ENCODE results near the gene SPSB4. TPM values are rescaled to one million over a fixed set of nuclear protein-coding genes. Genes with fewer than 3 reads are reported as not detected.

Gene SPSB4
- total and polyA plus RNA-seq, 10 of the 15 experiments (the other 5 are each of a cell fraction or from before 2014, with no cell fraction given), result not detected

GRCh38 chr3:141152801-141153678 is 101.9 kb downstream of the SPSB4 start:
- WGBS (ENCODE audit: insufficient coverage, insufficient replicate concordance, low lambda C conversion rate, missing lambda C conversion rate), result 16% methylated on average over 7 of the region's 7 CpGs
- FAIRE-seq, result no peak
- no peak overlapping the region for H2AFZ ChIP-seq (ENCODE audit: control insufficient read depth, low read depth, low read length)
- H3K4me3 ChIP-seq, result no peak overlapping the region
- no peaks in the 10 kb centered on the region for H4K20me1 ChIP-seq (ENCODE audit: control insufficient read depth, insufficient read depth)
- H3K36me3 ChIP-seq (ENCODE audit: control insufficient read depth in 2 of 2, insufficient read depth in 2 of 2, low read length in 1 of 2), result no peaks in the 10 kb centered on the region
- no peaks in the 10 kb centered on the region; a peak in 1 of 4 replicates for H3K27me3 ChIP-seq (replicated peaks in 1 of 2; ENCODE audit: control insufficient read depth in 2 of 2, insufficient read depth in 2 of 2, low read length in 1 of 2)
- ChIA-PET RAD21 (ENCODE audit: unreplicated experiment) (no interaction called here), POLR2A (no interaction called here), CTCF (interaction anchor here (0.6 to 1.1 kb wide), 2 partner anchors 32 to 891 kb away, joined by 3 read pairs; no protein-coding TSS in a partner anchor), SMC1A (ENCODE audit: uncharacterized antibody, unreplicated experiment) (interaction anchor here (1.1 kb wide), 1 partner anchor 1727 kb away, joined by 3 read pairs; no protein-coding TSS in a partner anchor)
- no peak overlapping the region for H3K4me2 ChIP-seq (ENCODE audit: control insufficient read depth, insufficient read depth)
- no peak overlapping the region for H3K9ac ChIP-seq (ENCODE audit: control insufficient read depth, insufficient read depth, low read length)
- intact Hi-C loops (cut with micrococcal nuclease; ENCODE audit: unreplicated experiment) (no loop called here), in situ Hi-C loops (cut with MboI) (no loop called here)
- ATAC-seq, result no peak
- H3K9me3 ChIP-seq (replicated peaks; ENCODE audit: control insufficient read depth, insufficient read depth, low read length), result no peaks in the 10 kb centered on the region
- H3K4me1 ChIP-seq (ENCODE audit: control insufficient read depth, insufficient read depth, low read length), result no peaks in the 10 kb centered on the region
- no peaks in the 10 kb centered on the region for H3K79me2 ChIP-seq (ENCODE audit: control insufficient read depth, insufficient read depth, low read length)
- no TSS peak for BruUV-seq (replicated peaks)
- no peak overlapping the region for H3K27ac ChIP-seq (ENCODE audit: control insufficient read depth, insufficient read depth)
- DNase-seq (ENCODE audit: low read depth, low spot score), result no peak
- TF ChIP-seq STAT3 (IDR thresholded peaks at IDR 0.05; ENCODE audit: low read depth, low read length) (no peak), SMAD1 (IDR thresholded peaks at IDR 0.05; ENCODE audit: low read depth, partially characterized antibody) (no peak), KAT2A (conservative IDR thresholded peaks at IDR 0.05; ENCODE audit: control insufficient read depth, low read depth, low read length) (no peak), CTCF (IDR thresholded peaks at IDR 0.05 in 2 of 3, conservative IDR thresholded peaks at IDR 0.05 in 1 of 3; ENCODE audit: control insufficient read depth in 2 of 3, extremely low read depth in 1 of 3, insufficient read depth in 1 of 3, low read depth in 3 of 3, low read length in 3 of 3) (no peak), FOXK2 (IDR thresholded peaks at IDR 0.05) (no peak), ZZZ3 (IDR thresholded peaks at IDR 0.05; ENCODE audit: control insufficient read depth, insufficient read length, low read depth) (no peak), RAD51 (IDR thresholded peaks at IDR 0.05) (no peak), KDM1A (IDR thresholded peaks at IDR 0.05; ENCODE audit: borderline replicate concordance) (no peak)
- TF ChIP-seq, protein P1, sequence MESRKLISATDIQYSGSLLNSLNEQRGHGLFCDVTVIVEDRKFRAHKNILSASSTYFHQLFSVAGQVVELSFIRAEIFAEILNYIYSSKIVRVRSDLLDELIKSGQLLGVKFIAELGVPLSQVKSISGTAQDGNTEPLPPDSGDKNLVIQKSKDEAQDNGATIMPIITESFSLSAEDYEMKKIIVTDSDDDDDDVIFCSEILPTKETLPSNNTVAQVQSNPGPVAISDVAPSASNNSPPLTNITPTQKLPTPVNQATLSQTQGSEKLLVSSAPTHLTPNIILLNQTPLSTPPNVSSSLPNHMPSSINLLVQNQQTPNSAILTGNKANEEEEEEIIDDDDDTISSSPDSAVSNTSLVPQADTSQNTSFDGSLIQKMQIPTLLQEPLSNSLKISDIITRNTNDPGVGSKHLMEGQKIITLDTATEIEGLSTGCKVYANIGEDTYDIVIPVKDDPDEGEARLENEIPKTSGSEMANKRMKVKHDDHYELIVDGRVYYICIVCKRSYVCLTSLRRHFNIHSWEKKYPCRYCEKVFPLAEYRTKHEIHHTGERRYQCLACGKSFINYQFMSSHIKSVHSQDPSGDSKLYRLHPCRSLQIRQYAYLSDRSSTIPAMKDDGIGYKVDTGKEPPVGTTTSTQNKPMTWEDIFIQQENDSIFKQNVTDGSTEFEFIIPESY (IDR thresholded peaks at IDR 0.05), result no peak
- TF ChIP-seq, protein P2, sequence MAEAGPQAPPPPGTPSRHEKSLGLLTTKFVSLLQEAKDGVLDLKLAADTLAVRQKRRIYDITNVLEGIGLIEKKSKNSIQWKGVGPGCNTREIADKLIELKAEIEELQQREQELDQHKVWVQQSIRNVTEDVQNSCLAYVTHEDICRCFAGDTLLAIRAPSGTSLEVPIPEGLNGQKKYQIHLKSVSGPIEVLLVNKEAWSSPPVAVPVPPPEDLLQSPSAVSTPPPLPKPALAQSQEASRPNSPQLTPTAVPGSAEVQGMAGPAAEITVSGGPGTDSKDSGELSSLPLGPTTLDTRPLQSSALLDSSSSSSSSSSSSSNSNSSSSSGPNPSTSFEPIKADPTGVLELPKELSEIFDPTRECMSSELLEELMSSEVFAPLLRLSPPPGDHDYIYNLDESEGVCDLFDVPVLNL (IDR thresholded peaks at IDR 0.05; ENCODE audit: low read depth, low read length), result no peak
- TF ChIP-seq, protein P3, sequence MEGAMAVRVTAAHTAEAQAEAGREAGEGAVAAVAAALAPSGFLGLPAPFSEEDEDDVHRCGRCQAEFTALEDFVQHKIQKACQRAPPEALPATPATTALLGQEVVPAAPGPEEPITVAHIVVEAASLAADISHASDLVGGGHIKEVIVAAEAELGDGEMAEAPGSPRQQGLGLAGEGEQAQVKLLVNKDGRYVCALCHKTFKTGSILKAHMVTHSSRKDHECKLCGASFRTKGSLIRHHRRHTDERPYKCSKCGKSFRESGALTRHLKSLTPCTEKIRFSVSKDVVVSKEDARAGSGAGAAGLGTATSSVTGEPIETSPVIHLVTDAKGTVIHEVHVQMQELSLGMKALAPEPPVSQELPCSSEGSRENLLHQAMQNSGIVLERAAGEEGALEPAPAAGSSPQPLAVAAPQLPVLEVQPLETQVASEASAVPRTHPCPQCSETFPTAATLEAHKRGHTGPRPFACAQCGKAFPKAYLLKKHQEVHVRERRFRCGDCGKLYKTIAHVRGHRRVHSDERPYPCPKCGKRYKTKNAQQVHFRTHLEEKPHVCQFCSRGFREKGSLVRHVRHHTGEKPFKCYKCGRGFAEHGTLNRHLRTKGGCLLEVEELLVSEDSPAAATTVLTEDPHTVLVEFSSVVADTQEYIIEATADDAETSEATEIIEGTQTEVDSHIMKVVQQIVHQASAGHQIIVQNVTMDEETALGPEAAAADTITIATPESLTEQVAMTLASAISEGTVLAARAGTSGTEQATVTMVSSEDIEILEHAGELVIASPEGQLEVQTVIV (IDR thresholded peaks at IDR 0.05; ENCODE audit: borderline replicate concordance, partially characterized antibody), result no peak

All from GM12878 (cell line).